AG09319 (cell line): Measurements from ENCODE around the gene MRFAP1L1.
A peak's percentile ranks its signal among the peaks of the same experiment; 100 is the strongest.
"Not testable (repeated sequence)": the region's sequence is repeated elsewhere in the genome, so short reads cannot be mapped to it uniquely, and the experiment has no call there.

ENCODE experiments used
- DNase-seq: peaks from one replicate; pipeline ENCODE4 v3.0.0-alpha.2; 2010; ENCODE audit warnings: low read depth; ENCODE audit errors: extremely low read depth
- TF ChIP-seq, protein P1 (sequence below): IDR thresholded peaks from 2 replicates; pipeline ENCODE4 v1.5.1; 2011; ENCODE audit warnings: low read depth, mild to moderate bottlenecking, inconsistent platforms, low read length, moderate library complexity

The MRFAP1L1 gene

GRCh38 chr4:6709230-6710114 lies at the start of gene MRFAP1L1:
Gene MRFAP1L1 (minus strand): TSS chr4:6709865. CDS start chr4:6709629, 236 bp downstream.
- peak; percentile 90 for DNase-seq
- TF ChIP-seq, protein P1, sequence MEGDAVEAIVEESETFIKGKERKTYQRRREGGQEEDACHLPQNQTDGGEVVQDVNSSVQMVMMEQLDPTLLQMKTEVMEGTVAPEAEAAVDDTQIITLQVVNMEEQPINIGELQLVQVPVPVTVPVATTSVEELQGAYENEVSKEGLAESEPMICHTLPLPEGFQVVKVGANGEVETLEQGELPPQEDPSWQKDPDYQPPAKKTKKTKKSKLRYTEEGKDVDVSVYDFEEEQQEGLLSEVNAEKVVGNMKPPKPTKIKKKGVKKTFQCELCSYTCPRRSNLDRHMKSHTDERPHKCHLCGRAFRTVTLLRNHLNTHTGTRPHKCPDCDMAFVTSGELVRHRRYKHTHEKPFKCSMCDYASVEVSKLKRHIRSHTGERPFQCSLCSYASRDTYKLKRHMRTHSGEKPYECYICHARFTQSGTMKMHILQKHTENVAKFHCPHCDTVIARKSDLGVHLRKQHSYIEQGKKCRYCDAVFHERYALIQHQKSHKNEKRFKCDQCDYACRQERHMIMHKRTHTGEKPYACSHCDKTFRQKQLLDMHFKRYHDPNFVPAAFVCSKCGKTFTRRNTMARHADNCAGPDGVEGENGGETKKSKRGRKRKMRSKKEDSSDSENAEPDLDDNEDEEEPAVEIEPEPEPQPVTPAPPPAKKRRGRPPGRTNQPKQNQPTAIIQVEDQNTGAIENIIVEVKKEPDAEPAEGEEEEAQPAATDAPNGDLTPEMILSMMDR = no peak; the same call in 1 of the 2 replicates

GRCh38 chr4:6758728-6759127 lies 49.1 kb upstream of the MRFAP1L1 start:
- no peak for DNase-seq
- TF ChIP-seq, protein P1 = no peak

GRCh38 chr4:6756345-6756744 lies 46.7 kb upstream of the MRFAP1L1 start:
- not testable (repeated sequence) for DNase-seq

DNA sequence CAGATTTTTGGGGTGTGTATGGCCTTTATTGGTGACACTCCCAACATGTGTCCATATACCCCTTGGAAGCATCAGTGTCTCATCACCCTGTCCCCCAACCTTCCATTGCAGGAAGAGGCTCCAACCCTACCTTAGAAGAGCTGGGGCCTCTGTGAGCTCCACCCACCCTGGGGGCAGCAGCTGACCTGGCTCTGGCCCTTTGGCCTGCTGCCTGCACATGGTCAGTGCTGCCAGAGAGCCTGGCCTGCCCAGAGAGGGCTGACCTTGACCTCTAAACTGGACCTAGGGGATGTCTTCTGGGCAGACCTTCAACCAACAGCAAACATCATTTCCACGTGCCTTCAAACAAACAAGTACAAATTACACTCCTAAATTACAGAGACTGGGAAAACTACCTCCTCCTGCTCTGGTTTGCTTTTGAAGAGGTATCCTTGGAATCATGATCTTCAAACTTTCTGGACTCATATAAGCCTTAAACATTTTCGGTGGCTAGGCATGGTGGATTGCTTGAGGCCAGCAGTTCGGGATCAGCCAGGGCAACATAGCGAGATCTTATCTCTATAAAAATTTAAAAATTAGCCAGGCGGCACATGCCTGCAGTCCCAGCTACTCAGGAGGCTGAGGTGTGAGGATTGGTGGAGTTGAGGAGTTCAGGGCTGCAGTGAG lies 45.6 kb upstream of the MRFAP1L1 start:
- TF ChIP-seq, protein P1 = no peak
- no peak for DNase-seq

- no peak for DNase-seq
- TF ChIP-seq, protein P1 = no peak
These were observed 44.9 kb upstream of the MRFAP1L1 start for GRCh38 chr4:6754481-6755087.

DNA sequence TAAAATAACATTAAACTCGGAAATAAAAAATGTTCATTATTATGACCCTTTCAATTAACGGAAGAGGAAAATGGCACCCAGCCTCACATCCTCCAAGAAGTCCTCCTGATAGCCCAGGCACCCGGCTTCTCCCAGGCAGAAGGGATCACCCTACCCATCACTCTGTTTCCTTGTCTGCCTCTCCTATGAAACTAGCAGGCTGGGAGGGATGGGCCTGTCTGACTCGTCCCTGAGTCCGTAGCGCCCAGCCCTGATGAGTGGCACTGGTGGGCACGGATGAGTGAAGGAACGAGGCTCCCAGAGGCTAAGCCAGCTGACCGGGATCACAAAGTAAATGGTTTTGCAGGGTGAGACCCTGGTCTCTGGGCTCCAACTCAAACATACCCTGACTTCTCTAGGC lies 44.2 kb upstream of the MRFAP1L1 start:
- TF ChIP-seq, protein P1 = no peak
- DNase-seq = no peak

GRCh38 chr4:6753103-6753560 lies 43.5 kb upstream of the MRFAP1L1 start:
- TF ChIP-seq, protein P1 = no peak

More at GRCh38 chr4:6753103-6753560, 43.5 kb upstream of the MRFAP1L1 start:
- no peak for DNase-seq
